ENCODE measurements around the gene DSCAML1.
"Not testable (repeated sequence)": the region's sequence is repeated elsewhere in the genome, so short reads cannot be mapped to it uniquely, and the experiment has no call there.

DSCAML1 gene

GRCh38 chr11:117793583-117793982, 3.4 kb downstream of the DSCAML1 start:
- DNase-seq = no peak

GRCh38 chr11:117792992-117793391, 4.0 kb downstream of the DSCAML1 start:
- DNase-seq = no peak

GRCh38 chr11:117792241-117792640, 4.8 kb downstream of the DSCAML1 start:
- DNase-seq = no peak

GRCh38 chr11:117790279-117790678, 6.7 kb downstream of the DSCAML1 start:
- no peak for DNase-seq

GRCh38 chr11:117789241-117789640, 7.8 kb downstream of the DSCAML1 start:
- DNase-seq = no peak

GRCh38 chr11:117786135-117786870, 10.7 kb downstream of the DSCAML1 start:
- no peak for DNase-seq

GRCh38 chr11:117782101-117782500, 14.9 kb downstream of the DSCAML1 start:
- no peak for DNase-seq

GRCh38 chr11:117781627-117782026, 15.4 kb downstream of the DSCAML1 start:
- no peak for DNase-seq

- DNase-seq = no peak
These were observed 16.6 kb downstream of the DSCAML1 start for GRCh38 chr11:117780456-117780855.

- DNase-seq = no peak
These were observed 22.5 kb downstream of the DSCAML1 start for GRCh38 chr11:117774553-117774952.

GRCh38 chr11:117772360-117772759, 24.7 kb downstream of the DSCAML1 start:
- no peak for DNase-seq

GRCh38 chr11:117771841-117772240, 25.2 kb downstream of the DSCAML1 start:
- DNase-seq = no peak

GRCh38 chr11:117771197-117771596, 25.8 kb downstream of the DSCAML1 start:
- no peak for DNase-seq

- DNase-seq = no peak
These were observed 27.0 kb downstream of the DSCAML1 start for GRCh38 chr11:117770061-117770460.

- no peak for DNase-seq
These were observed 27.5 kb downstream of the DSCAML1 start for GRCh38 chr11:117769533-117769932.

GRCh38 chr11:117768506-117768905, 28.5 kb downstream of the DSCAML1 start:
- no peak for DNase-seq

GRCh38 chr11:117767071-117767470, 29.9 kb downstream of the DSCAML1 start:
- DNase-seq = no peak

- no peak for DNase-seq
These were observed 30.4 kb downstream of the DSCAML1 start for GRCh38 chr11:117766576-117766975.

GRCh38 chr11:117766026-117766425, 31.0 kb downstream of the DSCAML1 start:
- DNase-seq = no peak

- DNase-seq = no peak
These were observed 31.9 kb downstream of the DSCAML1 start for GRCh38 chr11:117765068-117765467.

GRCh38 chr11:117763465-117763864, 33.6 kb downstream of the DSCAML1 start:
- DNase-seq = not testable (repeated sequence)

GRCh38 chr11:117761993-117762392, 35.0 kb downstream of the DSCAML1 start:
- no peak for DNase-seq

- no peak for DNase-seq
These were observed 37.7 kb downstream of the DSCAML1 start for GRCh38 chr11:117759305-117759704.

- no peak for DNase-seq
These were observed 43.0 kb downstream of the DSCAML1 start for GRCh38 chr11:117754030-117754429.

- no peak for DNase-seq
These were observed 44.2 kb downstream of the DSCAML1 start for GRCh38 chr11:117752721-117753237.
